GM13977 (cell line): Measurements from ENCODE around the gene KCTD20.
A peak's percentile ranks its signal among the peaks of the same experiment; 100 is the strongest.
"Not testable (repeated sequence)": the region's sequence is repeated elsewhere in the genome, so short reads cannot be mapped to it uniquely, and the experiment has no call there.

Experiments
- DNase-seq: peaks from one replicate; pipeline ENCODE4 v3.0.0; 2012; ENCODE audit warnings: low spot score
- CTCF ChIP-seq: IDR thresholded peaks from 2 replicates; pipeline ENCODE4 v1.5.1; 2012; ENCODE audit warnings: mild to moderate bottlenecking, control low read depth; ENCODE audit not compliant: insufficient read depth; ENCODE audit errors: extremely low read depth, missing control alignments
- in situ Hi-C: fragments of 300-500 bp; cut with MboI; formaldehyde crosslinking; loops from one replicate; pipeline ENCODE4 v1.12.0; 2022; ENCODE audit warnings: low sequenced_read_pairs, low pct_unique_long_range_greater_than_20kb, mixed read lengths, inconsistent platforms; ENCODE audit not compliant: unreplicated experiment

Gene KCTD20

GRCh38 chr6:36442671-36443470, at the start of gene KCTD20, which contains the start of gene PXT1:
Gene KCTD20 (plus strand): TSS chr6:36443000. CDS start chr6:36470098, 27,098 bp downstream.
Gene PXT1 (minus strand): TSS chr6:36442854. CDS start chr6:36426082, 16,772 bp downstream.
- TF ChIP-seq CTCF: no peak
- in situ Hi-C loops: no loop called here
- peak; percentile 90 for DNase-seq

GRCh38 chr6:36399970-36400369, 42.8 kb upstream of the KCTD20 start:
- peak; percentile 45 for DNase-seq
- in situ Hi-C loops: no loop called here
- no peak for TF ChIP-seq CTCF

GRCh38 chr6:36402481-36402880, 40.3 kb upstream of the KCTD20 start:
- no peak for TF ChIP-seq CTCF
- DNase-seq: peak; percentile 1
- in situ Hi-C loops: no loop called here

GRCh38 chr6:36404164-36404563, 38.6 kb upstream of the KCTD20 start:
- TF ChIP-seq CTCF: no peak
- in situ Hi-C loops: no loop called here
- DNase-seq: no peak

- in situ Hi-C loops: not testable (repeated sequence)
Observed at GRCh38 chr6:36409718-36410117, 33.1 kb upstream of the KCTD20 start.

GRCh38 chr6:36413489-36414480, 29.0 kb upstream of the KCTD20 start:
- in situ Hi-C loops: no loop called here
- DNase-seq: no peak
- no peak for TF ChIP-seq CTCF

More at GRCh38 chr6:36409718-36410117, 33.1 kb upstream of the KCTD20 start:
- DNase-seq: not testable (repeated sequence)
